Mammary epithelial cell (primary cell): Measurements from ENCODE around the gene CPA3.

Experiments
- CTCF ChIP-seq, 2 donors: IDR thresholded peaks in 1 of 2; conservative IDR thresholded peaks in 1 of 2; 2 replicates each; pipeline ENCODE4 v1.5.1; 2011 to 2012; ENCODE audit warnings: inconsistent platforms in 2 of 2, low read length in 2 of 2, mild to moderate bottlenecking in 2 of 2, control low read depth in 1 of 2, low read depth in 1 of 2; ENCODE audit not compliant: insufficient read depth in 1 of 2; ENCODE audit errors: extremely low read depth in 1 of 2
- EZH2 ChIP-seq: IDR thresholded peaks from 2 replicates; pipeline ENCODE4 v1.6.1; 2012; ENCODE audit warnings: low read length, inconsistent platforms, borderline replicate concordance

DNA sequence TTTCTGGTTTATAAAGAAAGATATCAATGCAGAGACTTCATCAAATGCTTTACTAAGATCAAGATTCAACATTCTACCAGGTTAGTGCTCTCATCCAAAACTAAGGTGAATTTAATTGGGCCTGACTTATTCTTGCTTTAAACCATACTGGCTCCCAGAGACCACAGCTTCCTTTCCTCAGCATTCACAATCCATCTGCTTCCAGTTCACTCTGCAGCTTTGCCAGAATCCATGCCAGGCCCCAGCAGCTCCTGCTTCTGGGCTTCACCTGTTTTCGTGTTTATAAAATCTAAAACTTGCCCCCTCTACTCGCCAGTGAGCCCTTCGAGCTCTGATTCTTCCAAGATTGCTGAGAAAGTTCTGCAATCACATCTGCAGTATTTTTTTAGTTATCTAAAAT lies 35.2 kb upstream of the CPA3 start:
- TF ChIP-seq EZH2 (no peak), CTCF (conservative IDR thresholded peaks at IDR 0.05 in 1 of 2, IDR thresholded peaks at IDR 0.05 in 1 of 2; ENCODE audit: extremely low read depth in 1 of 2, insufficient read depth in 1 of 2, low read depth in 1 of 2, low read length in 2 of 2) (no peak)
